ENCODE results near the gene IFNL3.

DNA sequence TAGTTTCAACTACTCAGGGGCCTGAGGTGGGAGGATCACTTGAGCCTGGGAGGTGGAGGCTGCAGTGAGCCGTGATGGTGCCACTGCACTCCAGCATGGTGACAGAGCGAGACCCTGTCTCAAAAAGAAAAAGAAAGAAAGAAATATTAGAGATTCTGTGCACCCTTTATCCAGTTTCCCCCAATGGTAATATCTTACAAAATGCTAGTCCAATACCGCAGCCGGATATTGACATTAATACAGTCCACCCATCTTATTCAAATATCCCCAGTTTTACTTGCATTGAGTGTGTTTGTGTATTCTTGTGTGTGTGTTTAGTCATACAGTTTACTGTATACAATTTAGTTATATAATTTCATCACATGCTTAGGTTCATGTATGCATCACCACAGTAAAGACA, 12.4 kb upstream of the IFNL3 start:
- TF ChIP-seq, protein P1, sequence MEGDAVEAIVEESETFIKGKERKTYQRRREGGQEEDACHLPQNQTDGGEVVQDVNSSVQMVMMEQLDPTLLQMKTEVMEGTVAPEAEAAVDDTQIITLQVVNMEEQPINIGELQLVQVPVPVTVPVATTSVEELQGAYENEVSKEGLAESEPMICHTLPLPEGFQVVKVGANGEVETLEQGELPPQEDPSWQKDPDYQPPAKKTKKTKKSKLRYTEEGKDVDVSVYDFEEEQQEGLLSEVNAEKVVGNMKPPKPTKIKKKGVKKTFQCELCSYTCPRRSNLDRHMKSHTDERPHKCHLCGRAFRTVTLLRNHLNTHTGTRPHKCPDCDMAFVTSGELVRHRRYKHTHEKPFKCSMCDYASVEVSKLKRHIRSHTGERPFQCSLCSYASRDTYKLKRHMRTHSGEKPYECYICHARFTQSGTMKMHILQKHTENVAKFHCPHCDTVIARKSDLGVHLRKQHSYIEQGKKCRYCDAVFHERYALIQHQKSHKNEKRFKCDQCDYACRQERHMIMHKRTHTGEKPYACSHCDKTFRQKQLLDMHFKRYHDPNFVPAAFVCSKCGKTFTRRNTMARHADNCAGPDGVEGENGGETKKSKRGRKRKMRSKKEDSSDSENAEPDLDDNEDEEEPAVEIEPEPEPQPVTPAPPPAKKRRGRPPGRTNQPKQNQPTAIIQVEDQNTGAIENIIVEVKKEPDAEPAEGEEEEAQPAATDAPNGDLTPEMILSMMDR (IDR thresholded peaks at IDR 0.05; ENCODE audit: insufficient read depth, low read depth, low read length) = no peak
- TF ChIP-seq EZH2 (IDR thresholded peaks at IDR 0.05; ENCODE audit: insufficient read depth, low read length) = no peak

Measured in astrocyte (in vitro differentiated cells and primary cell).